ENCODE results near the gene TSHZ3. TPM values are rescaled to one million over a fixed set of nuclear protein-coding genes. Genes with fewer than 3 reads are reported as not detected.

The TSHZ3 gene
- total and polyA plus RNA-seq, 2 donors = 24.7 to 25.9 TPM

DNA sequence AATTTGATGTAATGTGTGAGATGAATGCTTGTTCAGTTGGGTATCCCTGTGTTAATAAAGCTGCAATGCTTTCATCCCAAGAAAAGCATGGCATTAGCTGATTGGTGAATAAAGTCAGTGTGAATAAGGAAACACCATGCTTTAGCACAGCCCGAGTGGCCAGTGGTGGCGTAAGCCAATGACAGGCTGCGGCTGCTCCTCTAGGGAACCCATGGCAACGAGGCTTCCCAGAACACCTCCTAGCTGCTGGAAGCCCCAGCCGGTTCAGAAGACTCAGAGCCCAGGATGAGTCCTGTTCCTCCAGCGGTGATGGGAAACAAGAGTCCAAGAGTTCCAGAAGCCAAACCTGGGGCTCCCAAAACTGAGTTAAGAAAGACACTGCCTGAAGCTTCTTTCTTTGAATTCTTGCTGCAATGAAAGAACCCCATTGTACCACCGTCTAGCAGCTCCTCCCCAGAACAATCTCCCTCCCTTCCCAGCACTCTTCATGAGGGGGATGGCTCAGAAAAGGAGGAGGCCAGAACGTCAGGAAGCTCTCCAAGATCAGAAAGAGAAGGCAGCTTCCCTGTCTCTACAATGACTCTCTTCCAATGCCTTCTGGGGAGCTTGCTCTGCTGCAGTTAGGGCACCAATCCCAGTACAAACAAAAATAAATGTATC is 58.2 kb downstream of the TSHZ3 start:
- H3K27ac ChIP-seq (ENCODE audit: low read depth) = no peak overlapping the region
- H3K36me3 ChIP-seq (ENCODE audit: insufficient read depth) = no peaks in the 10 kb centered on the region
- no peaks in the 10 kb centered on the region for H3K4me1 ChIP-seq (ENCODE audit: insufficient read depth)
- 68% methylated on average over 8 of the region's 8 CpGs for WGBS
- DNase-seq (ENCODE audit: extremely low spot score) = no peak
- no peak overlapping the region for H3K4me3 ChIP-seq (ENCODE audit: low read depth, low read length)

DNA sequence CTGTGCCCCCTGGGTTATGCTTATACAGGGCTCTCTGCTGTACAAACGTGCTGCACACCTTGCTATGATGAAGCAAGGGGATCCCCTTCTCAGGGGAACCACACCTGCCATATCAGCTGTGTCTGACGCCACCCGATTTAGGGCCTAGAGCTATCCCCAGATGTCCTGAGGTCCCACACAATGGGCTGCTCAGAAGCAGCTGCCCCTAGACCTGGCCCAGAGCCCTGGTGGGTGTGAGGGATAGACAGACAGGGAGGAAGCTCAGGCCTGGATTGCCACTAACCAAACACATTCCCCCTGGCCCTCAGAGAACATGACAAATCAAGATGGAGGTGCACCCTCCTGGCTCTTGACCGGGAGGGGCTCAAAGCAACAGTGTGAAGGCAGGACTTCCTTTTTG is 59.3 kb downstream of the TSHZ3 start:
- 90% methylated on average over 4 of the region's 4 CpGs for WGBS
- Histone ChIP-seq H3K4me3 (ENCODE audit: low read depth, low read length) (no peak overlapping the region), H3K36me3 (ENCODE audit: insufficient read depth) (no peaks in the 10 kb centered on the region), H3K27ac (ENCODE audit: low read depth) (no peak overlapping the region), H3K4me1 (ENCODE audit: insufficient read depth) (no peaks in the 10 kb centered on the region)
- DNase-seq (ENCODE audit: extremely low spot score) = no peak

GRCh38 chr19:31289381-31289880 is 59.8 kb downstream of the TSHZ3 start:
- Histone ChIP-seq H3K4me3 (ENCODE audit: low read depth, low read length) (no peak overlapping the region), H3K4me1 (ENCODE audit: insufficient read depth) (no peaks in the 10 kb centered on the region), H3K27ac (ENCODE audit: low read depth) (no peak overlapping the region), H3K36me3 (ENCODE audit: insufficient read depth) (no peaks in the 10 kb centered on the region)
- 90% methylated on average over 10 of the region's 10 CpGs for WGBS
- no peak for DNase-seq (ENCODE audit: extremely low spot score)

DNA sequence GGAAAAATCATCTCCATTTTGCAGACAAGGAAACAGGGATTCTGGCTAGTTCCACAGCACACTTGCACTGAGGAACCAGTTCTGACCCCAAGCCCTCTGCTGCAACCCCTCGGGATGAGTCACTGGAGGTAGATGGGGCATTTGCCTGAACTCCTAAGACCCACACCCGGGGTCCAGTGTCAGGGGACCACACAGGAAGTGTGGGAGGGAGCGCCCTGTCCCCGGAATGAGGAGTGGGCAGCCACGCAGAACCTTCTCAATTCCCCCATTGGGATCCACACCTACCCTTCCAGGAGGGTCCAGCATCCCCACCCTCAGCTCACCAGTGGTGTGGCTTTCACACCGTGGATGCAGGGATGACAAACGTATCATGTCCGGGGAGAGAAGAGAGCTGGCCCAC is 62.7 kb downstream of the TSHZ3 start:
- DNase-seq (ENCODE audit: extremely low spot score) = no peak
- Histone ChIP-seq H3K4me3 (ENCODE audit: low read depth, low read length) (no peak overlapping the region), H3K27ac (ENCODE audit: low read depth) (no peak overlapping the region), H3K4me1 (ENCODE audit: insufficient read depth) (no peaks in the 10 kb centered on the region), H3K36me3 (ENCODE audit: insufficient read depth) (no peaks in the 10 kb centered on the region)
- 90% methylated on average over 8 of the region's 8 CpGs for WGBS

- Histone ChIP-seq H3K36me3 (ENCODE audit: insufficient read depth) (no peaks in the 10 kb centered on the region), H3K4me1 (ENCODE audit: insufficient read depth) (no peaks in the 10 kb centered on the region), H3K27ac (ENCODE audit: low read depth) (no peak overlapping the region), H3K4me3 (ENCODE audit: low read depth, low read length) (no peak overlapping the region)
- DNase-seq (ENCODE audit: extremely low spot score) = no peak
- WGBS = 76% methylated on average over 5 of the region's 5 CpGs
Observed at GRCh38 chr19:31285744-31286143, 63.5 kb downstream of the TSHZ3 start.

- H3K27ac ChIP-seq (ENCODE audit: low read depth) = no peak overlapping the region
- no peaks in the 10 kb centered on the region for H3K36me3 ChIP-seq (ENCODE audit: insufficient read depth)
- no peaks in the 10 kb centered on the region for H3K4me1 ChIP-seq (ENCODE audit: insufficient read depth)
- no peak overlapping the region for H3K4me3 ChIP-seq (ENCODE audit: low read depth, low read length)
- DNase-seq (ENCODE audit: extremely low spot score) = no peak
- 95% methylated on average over 7 of the region's 7 CpGs for WGBS
Observed at GRCh38 chr19:31284621-31285020, 64.6 kb downstream of the TSHZ3 start.

DNA sequence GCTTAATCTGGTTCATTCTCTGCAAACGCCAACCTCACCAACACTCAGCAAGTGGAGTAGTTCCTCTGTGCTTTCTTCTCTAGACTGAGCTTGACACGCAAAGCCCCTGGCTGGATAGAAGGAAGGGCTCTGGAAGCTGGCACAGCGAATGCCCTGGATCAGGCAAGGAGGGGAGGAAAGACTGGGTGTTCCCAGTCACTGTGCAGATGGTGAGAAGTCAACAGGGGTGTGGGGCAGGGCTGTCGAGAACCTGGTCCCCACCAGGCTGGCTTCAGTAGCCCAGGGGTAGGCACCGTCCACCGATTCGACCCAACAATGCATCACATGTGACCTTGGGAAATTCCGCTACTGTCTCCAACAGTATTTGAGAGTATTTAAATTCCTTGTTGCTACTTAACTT is 65.5 kb downstream of the TSHZ3 start:
- no peak overlapping the region for H3K27ac ChIP-seq (ENCODE audit: low read depth)
- H3K4me3 ChIP-seq (ENCODE audit: low read depth, low read length) = no peak overlapping the region
- 90% methylated on average over 8 of the region's 8 CpGs for WGBS
- no peaks in the 10 kb centered on the region for H3K36me3 ChIP-seq (ENCODE audit: insufficient read depth)
- H3K4me1 ChIP-seq (ENCODE audit: insufficient read depth) = no peaks in the 10 kb centered on the region
- DNase-seq (ENCODE audit: extremely low spot score) = no peak

DNA sequence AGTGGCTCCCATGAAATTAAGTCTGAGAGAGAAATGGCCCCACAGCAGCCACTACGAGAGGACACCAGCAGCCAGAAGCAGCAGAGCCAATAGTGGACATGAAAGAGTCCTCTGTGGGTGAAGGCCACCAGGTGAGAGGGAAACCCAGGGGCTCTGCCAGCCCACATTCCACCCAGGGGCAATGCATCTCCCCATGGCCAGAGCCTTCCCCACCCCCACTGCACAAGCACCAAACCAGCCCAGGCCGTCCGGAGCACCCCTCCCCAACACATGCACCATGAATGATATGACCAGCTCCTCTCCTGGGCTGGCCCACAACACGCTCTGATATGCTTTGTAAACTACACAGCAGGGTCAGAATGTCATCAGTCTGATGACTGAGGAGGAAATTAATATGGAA is 66.9 kb downstream of the TSHZ3 start:
- Histone ChIP-seq H3K4me1 (ENCODE audit: insufficient read depth) (no peaks in the 10 kb centered on the region), H3K4me3 (ENCODE audit: low read depth, low read length) (no peak overlapping the region), H3K36me3 (ENCODE audit: insufficient read depth) (no peaks in the 10 kb centered on the region), H3K27ac (ENCODE audit: low read depth) (no peak overlapping the region)
- WGBS = 85% methylated on average over 4 of the region's 4 CpGs
- DNase-seq (ENCODE audit: extremely low spot score) = no peak

DNA sequence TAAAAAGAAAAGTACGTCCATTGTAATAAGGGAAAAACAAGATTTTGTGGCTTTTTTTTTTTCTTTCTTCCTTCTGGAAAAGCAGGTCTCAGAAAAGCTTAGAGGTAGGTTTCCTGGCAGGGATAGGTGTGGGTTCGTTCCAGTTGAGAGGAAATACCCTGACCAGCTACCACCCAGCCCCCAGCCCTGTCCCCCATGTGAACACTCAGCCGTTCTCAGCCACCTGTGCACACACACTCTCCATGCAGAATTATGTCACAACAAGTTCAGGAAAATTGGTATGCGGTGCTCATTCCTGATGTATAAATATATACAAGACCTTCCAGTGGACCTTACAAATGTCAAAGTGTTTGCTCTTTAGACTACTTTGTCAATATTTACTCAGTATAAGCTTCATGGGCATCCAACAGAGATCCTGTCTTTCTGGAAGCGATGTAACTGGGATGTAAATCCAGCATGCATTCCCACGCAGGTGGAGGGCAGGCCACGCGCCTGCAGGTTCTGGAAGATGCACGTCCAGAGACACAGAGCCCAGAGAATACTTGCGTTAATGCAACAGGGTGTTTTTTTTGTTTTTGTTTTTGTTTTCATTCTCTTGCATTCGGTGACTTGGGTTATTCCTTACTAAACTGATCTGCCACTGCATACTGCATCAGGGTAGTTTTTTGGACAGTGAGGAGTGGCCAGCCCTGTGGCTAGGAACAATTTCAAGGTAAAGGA is 68.8 kb downstream of the TSHZ3 start:
- H3K4me3 ChIP-seq (ENCODE audit: low read depth, low read length) = no peak overlapping the region
- H3K4me1 ChIP-seq (ENCODE audit: insufficient read depth) = no peaks in the 10 kb centered on the region
- no peaks in the 10 kb centered on the region for H3K36me3 ChIP-seq (ENCODE audit: insufficient read depth)
- DNase-seq (ENCODE audit: extremely low spot score) = no peak
- WGBS = 72% methylated on average over 11 of the region's 11 CpGs
- H3K27ac ChIP-seq (ENCODE audit: low read depth) = no peak overlapping the region

DNA sequence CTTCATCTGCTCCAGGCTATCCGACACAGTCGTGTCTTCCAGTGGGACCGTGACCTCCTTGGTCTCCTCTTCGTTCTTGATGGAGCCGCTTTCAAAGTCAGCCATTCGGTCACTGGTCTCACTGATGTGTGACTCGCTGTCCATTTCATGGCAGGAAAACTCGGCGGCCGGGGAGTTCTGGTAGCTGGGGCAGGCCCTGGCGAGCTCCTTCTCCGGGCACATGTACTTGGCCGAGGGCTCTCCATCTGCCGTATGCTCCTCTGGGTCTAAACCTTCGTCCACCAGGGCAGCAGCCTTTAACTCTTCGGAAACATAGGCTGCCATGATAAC is 69.8 kb downstream of the TSHZ3 start:
- DNase-seq (ENCODE audit: extremely low spot score) = no peak
- WGBS = 90% methylated on average over 16 of the region's 16 CpGs

GRCh38 chr19:31278555-31279435 is 70.4 kb downstream of the TSHZ3 start:
- no peak overlapping the region for H3K4me3 ChIP-seq (ENCODE audit: low read depth, low read length)
- WGBS = 96% methylated on average over 37 of the region's 37 CpGs
- DNase-seq (ENCODE audit: extremely low spot score) = no peak
- no peaks in the 10 kb centered on the region for H3K4me1 ChIP-seq (ENCODE audit: insufficient read depth)
- H3K27ac ChIP-seq (ENCODE audit: low read depth) = no peak overlapping the region
- no peaks in the 10 kb centered on the region for H3K36me3 ChIP-seq (ENCODE audit: insufficient read depth)

More for the DNA sequence above, 69.8 kb downstream of the TSHZ3 start:
- no peaks in the 10 kb centered on the region for H3K4me1 ChIP-seq (ENCODE audit: insufficient read depth)
- no peak overlapping the region for H3K4me3 ChIP-seq (ENCODE audit: low read depth, low read length)
- no peak overlapping the region for H3K27ac ChIP-seq (ENCODE audit: low read depth)
- H3K36me3 ChIP-seq (ENCODE audit: insufficient read depth) = no peaks in the 10 kb centered on the region

GRCh38 chr19:31277516-31277915 is 71.7 kb downstream of the TSHZ3 start:
- no peak overlapping the region for H3K27ac ChIP-seq (ENCODE audit: low read depth)
- no peaks in the 10 kb centered on the region for H3K4me1 ChIP-seq (ENCODE audit: insufficient read depth)
- WGBS = 86% methylated on average over 17 of the region's 17 CpGs
- H3K36me3 ChIP-seq (ENCODE audit: insufficient read depth) = no peaks in the 10 kb centered on the region
- H3K4me3 ChIP-seq (ENCODE audit: low read depth, low read length) = no peak overlapping the region
- no peak for DNase-seq (ENCODE audit: extremely low spot score)

- H3K4me1 ChIP-seq (ENCODE audit: insufficient read depth) = no peaks in the 10 kb centered on the region
- no peak for DNase-seq (ENCODE audit: extremely low spot score)
- H3K27ac ChIP-seq (ENCODE audit: low read depth) = no peak overlapping the region
- H3K36me3 ChIP-seq (ENCODE audit: insufficient read depth) = no peaks in the 10 kb centered on the region
- WGBS = 93% methylated on average over 16 of the region's 16 CpGs
- H3K4me3 ChIP-seq (ENCODE audit: low read depth, low read length) = no peak overlapping the region
Observed at GRCh38 chr19:31276831-31277230, 72.4 kb downstream of the TSHZ3 start.

- no peak overlapping the region for H3K27ac ChIP-seq (ENCODE audit: low read depth)
- H3K4me3 ChIP-seq (ENCODE audit: low read depth, low read length) = no peak overlapping the region
- H3K36me3 ChIP-seq (ENCODE audit: insufficient read depth) = no peaks in the 10 kb centered on the region
- no peak for DNase-seq (ENCODE audit: extremely low spot score)
- WGBS = 45% methylated on average over 2 of the region's 2 CpGs
- no peaks in the 10 kb centered on the region for H3K4me1 ChIP-seq (ENCODE audit: insufficient read depth)
Observed at GRCh38 chr19:31275068-31275334, 74.2 kb downstream of the TSHZ3 start.

All from urinary bladder (tissue), 4 donors.